ENCODE results near the gene SNUPN. TPM values are rescaled to one million over a fixed set of nuclear protein-coding genes. Genes with fewer than 3 reads are reported as not detected.

SNUPN gene
- total and polyA plus RNA-seq, 10 of the 15 experiments (the other 5 are each of a cell fraction or from before 2014, with no cell fraction given) = 19.0 to 50.3 (median 32.5) TPM

DNA sequence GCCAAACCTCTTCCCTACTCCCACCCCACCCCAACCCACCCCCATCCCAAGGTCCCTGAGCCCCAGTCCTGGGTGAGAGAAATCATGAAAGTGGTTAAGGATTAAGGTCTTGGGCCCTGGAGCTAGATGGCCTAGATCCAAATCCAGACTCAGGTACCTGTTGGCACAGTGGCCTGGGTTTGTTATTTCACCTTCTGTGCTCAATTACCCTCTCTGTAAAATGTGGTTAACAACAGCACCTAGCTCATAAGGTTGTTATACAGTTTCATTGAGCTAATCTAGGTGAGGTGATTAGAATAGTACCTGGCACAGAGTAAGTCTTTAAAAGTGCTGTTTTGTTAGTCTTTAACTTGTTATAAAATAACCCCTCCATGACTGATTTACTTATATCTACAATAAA lies 6.4 kb upstream of the SNUPN start (continued):
- TF ChIP-seq, protein P1, sequence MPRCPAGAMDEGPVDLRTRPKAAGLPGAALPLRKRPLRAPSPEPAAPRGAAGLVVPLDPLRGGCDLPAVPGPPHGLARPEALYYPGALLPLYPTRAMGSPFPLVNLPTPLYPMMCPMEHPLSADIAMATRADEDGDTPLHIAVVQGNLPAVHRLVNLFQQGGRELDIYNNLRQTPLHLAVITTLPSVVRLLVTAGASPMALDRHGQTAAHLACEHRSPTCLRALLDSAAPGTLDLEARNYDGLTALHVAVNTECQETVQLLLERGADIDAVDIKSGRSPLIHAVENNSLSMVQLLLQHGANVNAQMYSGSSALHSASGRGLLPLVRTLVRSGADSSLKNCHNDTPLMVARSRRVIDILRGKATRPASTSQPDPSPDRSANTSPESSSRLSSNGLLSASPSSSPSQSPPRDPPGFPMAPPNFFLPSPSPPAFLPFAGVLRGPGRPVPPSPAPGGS (IDR thresholded peaks at IDR 0.05; ENCODE audit: borderline replicate concordance, insufficient read depth, low read depth, low read length, poor library complexity, severe bottlenecking) = no peak
- TF ChIP-seq ZNF274 (IDR thresholded peaks at IDR 0.05; ENCODE audit: insufficient read depth, insufficient read length) (no peak), EP300 (IDR thresholded peaks at IDR 0.05; ENCODE audit: borderline replicate concordance in 1 of 2, control insufficient read depth in 1 of 2, low read depth in 2 of 2, low read length in 2 of 2) (no peak), POLR2AphosphoS2 (IDR thresholded peaks at IDR 0.05; ENCODE audit: low read depth, low read length) (no peak)

DNA sequence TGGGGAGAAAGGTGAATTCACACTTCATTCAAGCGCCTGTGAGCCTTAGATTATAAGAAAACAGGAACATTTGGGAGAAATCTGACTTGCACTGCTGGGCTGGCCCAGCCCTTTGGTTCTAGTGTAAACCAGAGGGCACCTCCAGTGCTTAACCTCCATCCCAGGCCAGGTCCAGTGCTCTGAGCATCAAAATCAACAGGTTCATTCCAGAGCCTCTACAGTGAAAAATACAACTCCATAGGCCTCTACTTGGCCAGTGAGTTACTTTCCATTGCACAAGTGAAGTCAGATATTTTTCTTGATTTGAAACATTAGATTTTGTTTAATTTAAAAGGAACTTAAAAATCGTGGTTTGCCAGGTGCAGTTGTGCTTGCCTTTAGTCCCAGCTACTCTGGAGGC lies 3.0 kb downstream of the SNUPN start:
- Histone ChIP-seq H3K4me2 (ENCODE audit: control insufficient read depth, insufficient read depth) (no peak overlapping the region), H3K36me3 (ENCODE audit: control insufficient read depth in 2 of 2, insufficient read depth in 2 of 2, low read length in 1 of 2) (peaks cover 0 to 10% of the 10 kb centered on the region in 2 experiments; a peak in 2 of 4 replicates), H2AFZ (ENCODE audit: control insufficient read depth, low read depth, low read length) (no peak overlapping the region), H3K27me3 (replicated peaks in 1 of 2; ENCODE audit: control insufficient read depth in 2 of 2, insufficient read depth in 2 of 2, low read length in 1 of 2) (no peaks in the 10 kb centered on the region), H3K79me2 (ENCODE audit: control insufficient read depth, insufficient read depth, low read length) (peaks cover 8% of the 10 kb centered on the region), H4K20me1 (ENCODE audit: control insufficient read depth, insufficient read depth) (no peaks in the 10 kb centered on the region), H3K9ac (ENCODE audit: control insufficient read depth, insufficient read depth, low read length) (no peak overlapping the region), H3K9me3 (replicated peaks; ENCODE audit: control insufficient read depth, insufficient read depth, low read length) (no peaks in the 10 kb centered on the region), H3K4me3 (no peak overlapping the region), H3K27ac (ENCODE audit: control insufficient read depth, insufficient read depth) (no peak overlapping the region), H3K4me1 (ENCODE audit: control insufficient read depth, insufficient read depth, low read length) (peaks cover 6% of the 10 kb centered on the region)
- FAIRE-seq (no peak), ATAC-seq (no peak), DNase-seq (ENCODE audit: low read depth, low spot score) (no peak)
- TF ChIP-seq KLF5 (IDR thresholded peaks at IDR 0.05; ENCODE audit: partially characterized antibody) = no peak
- TF ChIP-seq, protein P2, sequence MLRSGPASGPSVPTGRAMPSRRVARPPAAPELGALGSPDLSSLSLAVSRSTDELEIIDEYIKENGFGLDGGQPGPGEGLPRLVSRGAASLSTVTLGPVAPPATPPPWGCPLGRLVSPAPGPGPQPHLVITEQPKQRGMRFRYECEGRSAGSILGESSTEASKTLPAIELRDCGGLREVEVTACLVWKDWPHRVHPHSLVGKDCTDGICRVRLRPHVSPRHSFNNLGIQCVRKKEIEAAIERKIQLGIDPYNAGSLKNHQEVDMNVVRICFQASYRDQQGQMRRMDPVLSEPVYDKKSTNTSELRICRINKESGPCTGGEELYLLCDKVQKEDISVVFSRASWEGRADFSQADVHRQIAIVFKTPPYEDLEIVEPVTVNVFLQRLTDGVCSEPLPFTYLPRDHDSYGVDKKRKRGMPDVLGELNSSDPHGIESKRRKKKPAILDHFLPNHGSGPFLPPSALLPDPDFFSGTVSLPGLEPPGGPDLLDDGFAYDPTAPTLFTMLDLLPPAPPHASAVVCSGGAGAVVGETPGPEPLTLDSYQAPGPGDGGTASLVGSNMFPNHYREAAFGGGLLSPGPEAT (IDR thresholded peaks at IDR 0.05; ENCODE audit: low read depth) = no peak
- TF ChIP-seq, protein P3, sequence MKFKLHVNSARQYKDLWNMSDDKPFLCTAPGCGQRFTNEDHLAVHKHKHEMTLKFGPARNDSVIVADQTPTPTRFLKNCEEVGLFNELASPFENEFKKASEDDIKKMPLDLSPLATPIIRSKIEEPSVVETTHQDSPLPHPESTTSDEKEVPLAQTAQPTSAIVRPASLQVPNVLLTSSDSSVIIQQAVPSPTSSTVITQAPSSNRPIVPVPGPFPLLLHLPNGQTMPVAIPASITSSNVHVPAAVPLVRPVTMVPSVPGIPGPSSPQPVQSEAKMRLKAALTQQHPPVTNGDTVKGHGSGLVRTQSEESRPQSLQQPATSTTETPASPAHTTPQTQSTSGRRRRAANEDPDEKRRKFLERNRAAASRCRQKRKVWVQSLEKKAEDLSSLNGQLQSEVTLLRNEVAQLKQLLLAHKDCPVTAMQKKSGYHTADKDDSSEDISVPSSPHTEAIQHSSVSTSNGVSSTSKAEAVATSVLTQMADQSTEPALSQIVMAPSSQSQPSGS (IDR thresholded peaks at IDR 0.05; ENCODE audit: low read length) = no peak
- TF ChIP-seq NFXL1 (IDR thresholded peaks at IDR 0.05; ENCODE audit: borderline replicate concordance) = no peak
- TF ChIP-seq, protein P4, sequence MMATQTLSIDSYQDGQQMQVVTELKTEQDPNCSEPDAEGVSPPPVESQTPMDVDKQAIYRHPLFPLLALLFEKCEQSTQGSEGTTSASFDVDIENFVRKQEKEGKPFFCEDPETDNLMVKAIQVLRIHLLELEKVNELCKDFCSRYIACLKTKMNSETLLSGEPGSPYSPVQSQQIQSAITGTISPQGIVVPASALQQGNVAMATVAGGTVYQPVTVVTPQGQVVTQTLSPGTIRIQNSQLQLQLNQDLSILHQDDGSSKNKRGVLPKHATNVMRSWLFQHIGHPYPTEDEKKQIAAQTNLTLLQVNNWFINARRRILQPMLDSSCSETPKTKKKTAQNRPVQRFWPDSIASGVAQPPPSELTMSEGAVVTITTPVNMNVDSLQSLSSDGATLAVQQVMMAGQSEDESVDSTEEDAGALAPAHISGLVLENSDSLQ (IDR thresholded peaks at IDR 0.05) = no peak
- TF ChIP-seq EZH2 (IDR thresholded peaks at IDR 0.05; ENCODE audit: borderline replicate concordance, control insufficient read depth, low read depth, low read length) = no peak
- TF ChIP-seq ESRRA (IDR thresholded peaks at IDR 0.05; ENCODE audit: low read length) = no peak
- no peak for TF ChIP-seq MXI1 (IDR thresholded peaks at IDR 0.05; ENCODE audit: low read depth, low read length)
- no peak for TF ChIP-seq ZZZ3 (IDR thresholded peaks at IDR 0.05; ENCODE audit: control insufficient read depth, insufficient read length, low read depth)
- TF ChIP-seq, protein P5, sequence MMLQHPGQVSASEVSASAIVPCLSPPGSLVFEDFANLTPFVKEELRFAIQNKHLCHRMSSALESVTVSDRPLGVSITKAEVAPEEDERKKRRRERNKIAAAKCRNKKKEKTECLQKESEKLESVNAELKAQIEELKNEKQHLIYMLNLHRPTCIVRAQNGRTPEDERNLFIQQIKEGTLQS (IDR thresholded peaks at IDR 0.05; ENCODE audit: borderline replicate concordance, extremely low read depth, low read depth, low read length) = no peak
- TF ChIP-seq, protein P6, sequence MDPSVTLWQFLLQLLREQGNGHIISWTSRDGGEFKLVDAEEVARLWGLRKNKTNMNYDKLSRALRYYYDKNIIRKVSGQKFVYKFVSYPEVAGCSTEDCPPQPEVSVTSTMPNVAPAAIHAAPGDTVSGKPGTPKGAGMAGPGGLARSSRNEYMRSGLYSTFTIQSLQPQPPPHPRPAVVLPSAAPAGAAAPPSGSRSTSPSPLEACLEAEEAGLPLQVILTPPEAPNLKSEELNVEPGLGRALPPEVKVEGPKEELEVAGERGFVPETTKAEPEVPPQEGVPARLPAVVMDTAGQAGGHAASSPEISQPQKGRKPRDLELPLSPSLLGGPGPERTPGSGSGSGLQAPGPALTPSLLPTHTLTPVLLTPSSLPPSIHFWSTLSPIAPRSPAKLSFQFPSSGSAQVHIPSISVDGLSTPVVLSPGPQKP (IDR thresholded peaks at IDR 0.05; ENCODE audit: low read depth, low read length) = no peak
- intact Hi-C loops (cut with micrococcal nuclease; ENCODE audit: unreplicated experiment) = no loop called here
- ChIA-PET POLR2A (interaction anchor here (0.7 kb wide), 1 partner anchor 255 kb away, joined by 3 read pairs; no protein-coding TSS in a partner anchor), CTCF (no interaction called here), RAD21 (ENCODE audit: unreplicated experiment) (no interaction called here), SMC1A (ENCODE audit: uncharacterized antibody, unreplicated experiment) (no interaction called here)
- in situ Hi-C loops (cut with MboI) = loop anchor here (5.0 kb wide), 1 partner anchor 165 kb away; no protein-coding TSS in a partner anchor
- BruUV-seq (replicated peaks) = TSS peak; percentile 50
- 46% methylated on average over 2 of the region's 2 CpGs for WGBS (ENCODE audit: insufficient coverage, insufficient replicate concordance, low lambda C conversion rate, missing lambda C conversion rate)
